Measurements from ENCODE around the gene CHRM3.
"Not testable (repeated sequence)": the region's sequence is repeated elsewhere in the genome, so short reads cannot be mapped to it uniquely, and the experiment has no call there.

CHRM3 gene

DNA sequence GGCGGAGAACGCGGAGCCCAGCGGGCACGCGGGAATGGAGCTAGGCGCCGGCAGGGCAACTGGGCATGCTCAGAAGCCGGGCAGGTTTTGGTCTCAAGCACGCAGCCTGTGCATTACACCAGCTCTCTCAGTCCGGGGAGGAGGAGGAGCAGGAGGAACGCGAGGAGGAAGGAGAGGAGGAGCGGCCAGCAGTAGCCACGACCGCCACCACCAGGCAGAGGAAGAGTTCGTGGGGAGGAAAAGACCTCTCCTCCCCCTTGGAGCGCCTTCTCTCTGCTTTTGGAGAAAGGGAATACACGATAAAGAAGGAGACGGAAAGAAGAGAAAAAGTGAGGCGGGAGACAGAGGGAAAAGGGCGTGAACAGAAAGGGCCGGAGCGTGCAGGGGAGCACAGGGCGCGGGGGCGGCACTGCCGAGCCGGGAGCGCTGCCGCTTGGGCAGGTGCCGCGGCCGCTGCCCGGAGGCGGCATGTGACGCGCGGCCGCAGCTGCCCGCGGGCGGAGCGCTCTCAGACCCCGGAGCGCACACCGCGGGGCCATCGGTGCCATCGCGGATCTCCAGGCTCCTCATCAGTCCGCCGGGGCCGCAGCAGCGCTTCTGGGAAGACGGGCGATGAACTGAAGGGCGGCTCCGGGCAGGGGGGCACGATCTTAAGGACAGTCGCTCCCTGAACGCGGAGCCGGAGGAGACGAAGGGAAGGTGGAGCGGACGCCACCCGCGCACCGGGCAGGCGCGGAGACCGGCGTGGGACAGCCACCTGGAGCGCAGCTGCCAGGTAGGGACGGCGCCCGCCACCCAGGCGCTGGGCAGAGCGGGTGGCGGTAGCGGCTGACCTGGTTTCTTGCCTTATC, at the start of gene CHRM3:
Gene CHRM3, plus strand, starts transcription at position 116 of the 851 bp plus-strand sequence. CDS start 520,884 bp downstream, outside the sequence.
- Mint-ChIP-seq H3K27ac (no peak within 1 kb of the TSS), H3K9me3 (no peaks in the 10 kb centered on the region), H3K4me3 (peak within 1 kb of the TSS; percentile 71), H3K36me3 (peaks cover 7% of the 10 kb centered on the region), H3K4me1 (peaks cover 15% of the 10 kb centered on the region)
- DNase-seq (ENCODE audit: low spot score in 2 of 2) = peak in 1 of 2 donors; percentile 45
- peak; percentile 51 for ATAC-seq

DNA sequence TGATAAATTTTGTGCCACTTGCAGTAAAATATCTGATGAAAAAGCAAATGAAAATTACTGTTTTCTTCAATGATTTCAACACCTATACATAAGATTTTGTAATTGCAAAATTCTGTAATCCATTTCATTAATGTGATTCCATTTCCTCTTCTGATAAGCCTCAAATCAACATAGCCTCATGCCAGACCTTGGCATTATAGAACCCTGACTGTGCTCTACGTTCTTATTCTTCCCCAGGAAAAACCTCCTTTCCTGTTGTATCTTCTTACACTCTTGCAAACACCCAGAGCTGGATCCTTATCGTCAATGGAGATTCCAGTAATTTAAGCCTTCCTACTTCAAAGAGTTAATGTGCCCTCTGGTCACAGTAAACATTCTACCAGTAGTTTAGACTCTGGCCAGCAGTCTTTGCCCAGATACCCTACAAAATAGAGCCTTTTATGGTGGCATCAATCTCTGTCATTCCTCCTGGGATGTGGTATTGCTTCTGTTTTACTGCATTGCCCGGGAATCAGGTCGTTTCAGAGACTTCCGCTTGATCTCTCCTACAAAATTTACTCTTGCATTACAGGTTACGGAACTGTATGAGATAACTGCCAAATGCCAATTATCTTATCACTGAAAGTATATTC, 48.5 kb upstream of the CHRM3 start:
- peaks cover 3% of the 10 kb centered on the region for H3K9me3 Mint-ChIP-seq
- ATAC-seq (no peak), DNase-seq (ENCODE audit: low spot score in 2 of 2) (no peak)
- H3K36me3 Mint-ChIP-seq = no peaks in the 10 kb centered on the region
- no peak overlapping the region for H3K4me3 Mint-ChIP-seq
- no peak overlapping the region for H3K27ac Mint-ChIP-seq
- H3K4me1 Mint-ChIP-seq = no peaks in the 10 kb centered on the region

DNA sequence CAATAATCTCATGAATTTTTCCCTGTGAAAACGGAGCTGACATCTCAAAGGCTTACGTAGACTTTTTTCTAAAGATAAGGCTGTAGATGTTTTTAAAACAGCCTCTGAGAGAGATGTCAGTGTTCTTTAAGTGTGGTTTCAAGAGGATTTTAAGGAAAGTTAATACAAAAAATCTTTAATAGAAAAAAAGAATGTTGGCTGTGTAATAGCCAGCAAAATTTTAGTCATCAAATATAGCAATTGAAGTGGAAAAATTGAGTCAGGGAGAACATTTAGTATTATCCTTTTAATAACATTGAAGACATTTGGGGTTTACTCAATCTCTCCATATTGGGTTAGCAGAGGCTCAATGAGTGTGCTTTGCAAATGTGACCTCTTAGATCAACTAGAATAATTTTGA, 38.6 kb upstream of the CHRM3 start:
- no peak for DNase-seq (ENCODE audit: low spot score in 2 of 2)
- Mint-ChIP-seq H3K36me3 (no peaks in the 10 kb centered on the region), H3K9me3 (no peaks in the 10 kb centered on the region), H3K27ac (no peak overlapping the region), H3K4me3 (no peak overlapping the region), H3K4me1 (no peaks in the 10 kb centered on the region)
- ATAC-seq = no peak

DNA sequence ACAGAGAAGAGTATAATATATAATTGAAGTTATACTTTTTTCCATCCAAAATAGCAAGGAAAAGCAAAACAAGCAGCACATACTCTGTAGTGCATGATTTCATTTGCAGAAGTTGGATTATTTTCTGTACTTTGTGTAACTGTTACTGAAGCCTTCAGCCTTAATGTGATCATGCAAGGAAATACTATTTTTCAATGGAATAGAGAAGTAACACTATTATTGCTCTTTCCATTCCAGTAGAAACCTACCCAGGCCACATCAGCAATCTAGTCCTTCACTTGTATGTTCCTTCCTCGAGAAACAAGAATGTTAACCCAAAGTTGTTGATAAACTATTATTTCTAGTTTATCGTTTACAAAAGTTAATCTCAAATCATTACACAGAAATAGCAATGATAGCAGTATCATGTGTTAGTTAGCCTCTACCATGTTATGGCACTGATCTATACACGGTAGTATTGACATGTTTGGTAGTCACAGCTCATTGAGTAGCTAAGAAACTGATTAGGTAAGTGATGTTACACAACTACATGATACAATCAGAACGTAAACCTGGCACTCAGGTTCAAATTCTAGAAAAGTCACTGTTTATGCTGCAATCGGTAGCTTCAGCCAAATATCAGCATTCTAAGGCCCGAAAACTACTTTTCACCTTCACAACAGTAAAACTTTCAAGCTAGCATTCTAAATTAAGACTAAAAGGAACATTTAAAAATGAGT, 37.6 kb upstream of the CHRM3 start:
- Mint-ChIP-seq H3K9me3 (no peaks in the 10 kb centered on the region), H3K4me3 (no peak overlapping the region), H3K27ac (no peak overlapping the region), H3K4me1 (no peaks in the 10 kb centered on the region), H3K36me3 (no peaks in the 10 kb centered on the region)
- no peak for ATAC-seq
- DNase-seq (ENCODE audit: low spot score in 2 of 2) = no peak

DNA sequence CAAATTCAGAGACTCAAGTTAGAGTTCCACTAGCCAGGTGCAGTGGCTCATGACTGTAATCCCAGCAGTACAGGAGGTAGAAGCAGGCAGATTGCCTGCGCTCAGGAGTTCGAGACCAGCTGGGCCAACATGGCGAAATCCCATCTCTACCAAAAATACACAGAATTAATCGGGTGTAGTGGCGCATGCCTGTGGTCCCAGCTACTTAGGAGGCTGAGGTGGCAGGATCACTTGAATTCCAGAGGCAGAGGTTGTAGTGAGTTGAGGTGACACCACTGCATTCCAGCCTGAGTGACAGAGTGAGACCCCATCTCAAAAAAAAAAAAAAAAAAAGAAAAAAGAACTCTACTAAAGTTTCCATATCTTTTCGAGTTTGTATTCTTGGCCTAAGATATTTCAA, 36.7 kb upstream of the CHRM3 start:
- Mint-ChIP-seq H3K27ac (no peak overlapping the region), H3K4me3 (no peak overlapping the region), H3K36me3 (no peaks in the 10 kb centered on the region), H3K9me3 (no peaks in the 10 kb centered on the region), H3K4me1 (no peaks in the 10 kb centered on the region)
- DNase-seq (ENCODE audit: low spot score in 2 of 2) = no peak
- no peak for ATAC-seq

DNA sequence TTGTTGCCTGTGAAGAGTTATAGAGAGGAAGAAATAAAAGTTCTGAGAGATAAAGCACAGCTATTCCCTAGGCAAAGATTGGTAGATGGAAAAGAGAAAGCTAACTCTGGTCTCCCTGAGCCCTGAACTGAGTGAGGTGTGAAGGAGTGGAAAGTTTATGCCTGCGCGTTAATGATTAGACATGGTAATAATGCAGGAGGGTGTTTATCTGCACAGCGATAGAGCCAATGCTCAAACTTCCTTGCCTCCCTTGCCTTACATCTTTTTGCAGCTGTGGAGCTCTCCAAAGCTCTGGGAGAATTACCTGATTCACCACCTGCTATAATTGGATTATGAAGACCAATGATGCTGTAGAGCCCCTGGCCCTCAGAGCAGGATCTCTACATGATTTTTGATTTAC, 32.8 kb upstream of the CHRM3 start:
- H3K27ac Mint-ChIP-seq = no peak overlapping the region
- no peaks in the 10 kb centered on the region for H3K9me3 Mint-ChIP-seq
- no peaks in the 10 kb centered on the region for H3K4me1 Mint-ChIP-seq
- ATAC-seq = no peak
- no peak overlapping the region for H3K4me3 Mint-ChIP-seq
- DNase-seq (ENCODE audit: low spot score in 2 of 2) = no peak
- H3K36me3 Mint-ChIP-seq = no peaks in the 10 kb centered on the region

DNA sequence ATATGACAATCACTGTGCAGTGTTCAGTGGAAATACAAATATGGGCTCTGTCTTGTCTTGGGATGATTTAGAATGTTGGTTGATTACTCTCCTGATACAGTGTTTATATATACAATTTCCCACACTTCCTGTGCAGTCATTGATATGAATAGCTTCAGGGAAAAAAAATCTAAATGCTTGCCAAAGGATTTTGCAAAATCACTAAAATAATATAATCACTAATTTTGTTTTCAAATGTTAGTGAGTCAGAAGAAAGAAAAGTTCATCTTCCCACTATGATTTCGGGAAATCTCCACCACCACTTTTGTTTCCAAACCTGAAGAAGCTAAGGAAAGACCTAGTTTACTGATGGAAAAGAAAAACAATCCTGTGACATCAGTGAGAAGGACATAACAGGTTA, 32.1 kb upstream of the CHRM3 start:
- H3K4me1 Mint-ChIP-seq = no peaks in the 10 kb centered on the region
- no peak overlapping the region for H3K4me3 Mint-ChIP-seq
- H3K9me3 Mint-ChIP-seq = no peaks in the 10 kb centered on the region
- no peaks in the 10 kb centered on the region for H3K36me3 Mint-ChIP-seq
- no peak for DNase-seq (ENCODE audit: low spot score in 2 of 2)
- ATAC-seq = no peak
- H3K27ac Mint-ChIP-seq = no peak overlapping the region

DNA sequence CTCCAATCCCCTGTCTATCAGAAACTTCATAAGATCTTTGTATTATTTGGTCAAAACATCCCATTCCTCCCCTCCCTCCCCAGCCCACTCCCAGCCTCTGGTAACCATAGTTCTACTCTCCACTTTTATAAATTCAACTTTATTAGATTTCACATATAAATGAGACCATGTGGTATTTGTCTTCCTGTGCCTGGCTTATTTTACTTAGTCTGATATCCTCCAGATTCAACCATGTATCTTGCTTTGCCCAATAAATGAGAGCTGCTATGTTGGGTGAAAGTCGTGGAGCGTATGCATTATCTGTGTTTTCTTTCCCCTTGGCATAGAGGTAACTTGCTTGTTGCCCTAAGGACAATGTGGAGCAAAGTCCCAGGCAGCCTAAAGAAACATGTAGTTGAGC, 28.5 kb upstream of the CHRM3 start:
- H3K9me3 Mint-ChIP-seq = no peaks in the 10 kb centered on the region
- H3K27ac Mint-ChIP-seq = no peak overlapping the region
- H3K4me3 Mint-ChIP-seq = no peak overlapping the region
- H3K4me1 Mint-ChIP-seq = no peaks in the 10 kb centered on the region
- H3K36me3 Mint-ChIP-seq = no peaks in the 10 kb centered on the region
- ATAC-seq = no peak
- no peak for DNase-seq (ENCODE audit: low spot score in 2 of 2)

DNA sequence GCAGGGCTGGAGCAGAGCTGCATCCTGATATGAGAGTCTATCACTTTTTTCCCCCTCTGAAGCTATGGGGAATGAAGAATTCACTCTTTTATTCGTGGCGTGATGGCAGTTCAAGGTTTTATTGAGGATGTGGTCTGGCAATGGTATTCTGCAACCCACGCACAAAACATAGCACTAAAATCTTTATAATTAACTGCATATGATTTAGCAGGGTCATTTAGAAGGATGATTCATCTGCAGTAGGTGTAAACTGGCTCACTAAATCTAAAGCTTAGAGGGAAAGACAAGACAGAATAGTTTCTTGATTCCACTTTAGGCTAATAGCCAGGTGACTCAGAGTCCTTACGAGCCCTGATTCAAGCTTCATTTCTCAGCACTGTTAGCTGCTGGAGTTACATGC, 25.0 kb upstream of the CHRM3 start:
- H3K27ac Mint-ChIP-seq = no peak overlapping the region
- DNase-seq (ENCODE audit: low spot score in 2 of 2) (no peak), ATAC-seq (no peak)
- no peaks in the 10 kb centered on the region for H3K4me1 Mint-ChIP-seq
- no peaks in the 10 kb centered on the region for H3K9me3 Mint-ChIP-seq
- H3K36me3 Mint-ChIP-seq = no peaks in the 10 kb centered on the region
- no peak overlapping the region for H3K4me3 Mint-ChIP-seq

DNA sequence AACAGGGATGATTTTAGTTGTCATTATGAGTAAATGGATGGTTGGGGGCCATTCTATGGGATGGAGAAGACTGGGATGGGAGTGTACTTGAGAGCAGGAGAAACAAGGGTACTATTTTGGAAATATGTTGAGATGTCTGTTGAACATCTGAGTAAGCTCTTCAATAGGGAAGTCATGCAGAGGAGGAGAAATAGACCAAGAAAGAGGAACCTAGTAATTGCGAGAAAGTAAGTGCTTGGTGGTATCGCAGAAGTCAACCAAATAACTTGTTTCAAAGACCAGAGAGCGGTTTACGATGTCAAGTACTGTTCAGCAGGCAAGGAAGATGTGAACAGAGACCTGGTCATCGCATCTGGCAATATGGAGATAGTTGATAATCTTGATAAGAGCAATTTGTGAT, 22.4 kb upstream of the CHRM3 start:
- H3K27ac Mint-ChIP-seq = no peak overlapping the region
- ATAC-seq (no peak), DNase-seq (ENCODE audit: low spot score in 2 of 2) (no peak)
- no peaks in the 10 kb centered on the region for H3K9me3 Mint-ChIP-seq
- no peak overlapping the region for H3K4me3 Mint-ChIP-seq
- no peaks in the 10 kb centered on the region for H3K36me3 Mint-ChIP-seq
- no peaks in the 10 kb centered on the region for H3K4me1 Mint-ChIP-seq

DNA sequence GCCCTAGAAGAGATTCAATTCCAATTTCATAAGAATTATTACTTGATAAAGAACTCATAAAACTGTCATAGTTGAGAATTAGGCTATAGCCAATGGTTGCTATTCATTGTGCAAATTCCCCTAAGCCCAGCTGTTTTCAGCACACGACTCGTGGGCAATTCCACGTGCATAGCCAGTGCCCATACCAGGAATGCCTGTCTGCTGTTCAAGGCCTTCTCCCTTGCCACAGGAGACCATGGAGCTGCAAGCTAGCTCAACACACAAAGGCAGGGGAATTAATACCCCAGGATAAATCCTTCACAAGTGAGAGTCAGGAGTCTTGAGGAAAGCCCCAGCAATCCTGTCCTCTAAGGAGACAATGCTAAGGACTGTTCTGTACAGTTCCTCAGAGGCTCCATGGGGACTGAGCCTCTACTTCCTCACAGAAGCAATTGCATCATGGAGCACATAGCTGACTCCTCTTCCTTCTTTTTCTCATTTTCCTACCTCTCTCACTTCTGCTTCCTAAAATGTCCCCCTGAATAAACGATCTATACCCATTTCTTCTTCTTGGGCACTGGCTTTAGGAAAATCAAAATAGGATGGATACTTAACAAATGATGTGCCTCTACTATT, 19.1 kb upstream of the CHRM3 start:
- H3K27ac Mint-ChIP-seq = no peak overlapping the region
- H3K9me3 Mint-ChIP-seq = no peaks in the 10 kb centered on the region
- no peak overlapping the region for H3K4me3 Mint-ChIP-seq
- no peaks in the 10 kb centered on the region for H3K4me1 Mint-ChIP-seq
- no peaks in the 10 kb centered on the region for H3K36me3 Mint-ChIP-seq
- DNase-seq (ENCODE audit: low spot score in 2 of 2) (no peak), ATAC-seq (no peak)

DNA sequence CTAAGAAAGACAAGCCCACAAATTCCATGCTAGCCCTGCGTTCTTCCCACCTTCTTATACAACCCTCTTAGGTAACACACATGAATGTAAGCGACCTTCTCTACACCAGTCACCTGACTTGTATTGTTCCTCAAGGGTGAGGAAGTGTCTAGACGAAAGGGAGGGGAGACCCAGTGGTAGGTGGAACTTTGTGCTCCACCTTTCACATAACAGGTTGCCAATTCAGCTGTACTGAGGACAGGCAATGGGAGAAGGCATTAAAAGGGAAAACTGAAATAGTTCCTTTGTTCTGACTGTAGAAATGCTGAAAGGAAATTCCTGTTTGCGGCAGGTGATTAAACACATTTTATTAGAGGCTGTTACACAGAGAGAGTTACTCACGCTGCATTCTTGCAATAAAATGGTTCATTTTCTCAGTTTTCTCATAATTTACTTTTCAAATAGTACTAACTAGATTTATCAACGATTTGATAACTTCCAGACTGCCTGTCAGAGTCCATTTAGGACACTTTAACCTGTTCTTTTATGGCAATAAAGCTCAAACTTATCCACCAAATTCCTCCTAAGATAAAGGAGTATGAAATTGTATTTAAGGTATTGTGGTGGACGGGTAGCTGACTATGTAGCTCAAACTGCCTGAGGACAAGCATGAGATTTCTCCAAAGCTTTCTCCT, 17.8 kb upstream of the CHRM3 start:
- Mint-ChIP-seq H3K9me3 (no peaks in the 10 kb centered on the region), H3K4me1 (no peaks in the 10 kb centered on the region), H3K27ac (no peak overlapping the region), H3K36me3 (no peaks in the 10 kb centered on the region), H3K4me3 (no peak overlapping the region)
- ATAC-seq (no peak), DNase-seq (ENCODE audit: low spot score in 2 of 2) (no peak)

DNA sequence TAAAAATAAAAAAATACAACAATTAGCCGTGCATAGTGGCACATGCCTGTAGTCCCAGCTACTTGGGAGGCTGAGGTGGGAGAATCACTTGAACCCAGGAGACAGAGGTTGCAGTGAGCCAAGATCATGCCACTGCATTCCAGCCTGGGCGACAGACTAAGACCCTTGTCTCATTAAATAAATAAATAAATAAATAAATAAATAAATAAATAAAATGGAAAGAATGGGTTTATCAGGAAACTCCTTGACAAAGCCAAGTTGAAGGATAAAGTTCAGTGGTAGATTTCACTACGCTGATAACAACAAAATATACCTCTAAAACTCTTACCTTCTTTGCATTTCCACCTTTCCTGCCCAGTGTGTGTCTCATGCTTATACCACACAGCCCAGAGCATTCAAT, 15.5 kb upstream of the CHRM3 start:
- not testable (repeated sequence) for H3K4me1 Mint-ChIP-seq; H3K36me3 Mint-ChIP-seq; DNase-seq (ENCODE audit: low spot score in 2 of 2); H3K9me3 Mint-ChIP-seq; H3K4me3 Mint-ChIP-seq; ATAC-seq; H3K27ac Mint-ChIP-seq

DNA sequence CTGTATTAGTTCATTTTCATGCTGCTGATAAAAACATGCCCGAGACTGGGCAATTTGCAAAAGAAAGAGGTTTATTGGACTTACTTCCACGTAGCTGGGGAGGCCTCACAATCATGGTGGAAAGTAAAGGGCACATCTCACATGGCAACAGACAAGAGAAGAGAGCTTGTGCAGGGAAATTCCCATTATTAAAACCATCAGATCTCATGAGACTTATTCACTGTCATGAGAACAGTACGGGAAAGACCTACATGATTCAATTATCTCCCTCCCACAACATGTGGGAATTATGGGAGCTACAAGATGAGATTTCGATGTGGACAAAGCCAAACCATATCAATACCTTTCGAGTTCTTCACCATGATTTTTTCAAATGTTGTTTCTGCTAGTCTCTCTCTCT, 3.7 kb upstream of the CHRM3 start:
- Mint-ChIP-seq H3K9me3 (no peaks in the 10 kb centered on the region), H3K36me3 (peaks cover 7% of the 10 kb centered on the region), H3K27ac (no peak overlapping the region), H3K4me1 (peaks cover 15% of the 10 kb centered on the region), H3K4me3 (no peak overlapping the region)
- DNase-seq (ENCODE audit: low spot score in 2 of 2) (no peak), ATAC-seq (no peak)

DNA sequence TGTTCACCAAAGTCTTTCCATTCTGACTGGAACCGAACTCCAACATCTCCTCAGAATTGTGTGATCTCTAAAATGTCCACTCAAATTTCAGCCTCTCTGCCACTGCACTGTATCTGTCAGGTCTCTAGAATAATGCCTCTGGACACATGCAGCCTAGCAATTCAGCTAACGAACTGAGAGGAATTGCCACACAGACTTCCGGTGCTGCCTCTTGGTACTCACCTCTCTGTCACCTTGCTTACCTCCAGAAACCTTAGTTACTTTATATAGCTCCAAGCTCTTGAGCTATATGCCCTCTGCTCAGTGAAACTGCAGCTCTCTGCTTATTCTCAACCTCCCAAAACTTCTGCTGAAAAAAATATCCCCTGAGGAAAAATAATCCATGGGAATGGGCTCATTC, 2.7 kb upstream of the CHRM3 start:
- H3K36me3 Mint-ChIP-seq = peaks cover 7% of the 10 kb centered on the region
- peaks cover 15% of the 10 kb centered on the region for H3K4me1 Mint-ChIP-seq
- ATAC-seq (no peak), DNase-seq (ENCODE audit: low spot score in 2 of 2) (no peak)
- no peaks in the 10 kb centered on the region for H3K9me3 Mint-ChIP-seq
- H3K27ac Mint-ChIP-seq = no peak overlapping the region
- no peak overlapping the region for H3K4me3 Mint-ChIP-seq
